Vagina (tissue), 2 donors: ENCODE data around the gene OR10J1.

Source experiments
- POLR2A ChIP-seq, 2 donors: fragments of 450-650 bp; IDR thresholded peaks; one replicate each; pipeline ENCODE4 v1.6.1; 2017; ENCODE audit warnings: antibody characterized with exemption in 2 of 2, mild to moderate bottlenecking in 2 of 2, moderate library complexity in 2 of 2
- POLR2AphosphoS5 ChIP-seq, 2 donors: sonication (generic); formaldehyde crosslinking; IDR thresholded peaks; one replicate each; pipeline ENCODE4 v1.9.0; 2017; ENCODE audit warnings: antibody characterized with exemption in 2 of 2, mild to moderate bottlenecking in 2 of 2, low read depth in 1 of 2; ENCODE audit not compliant: insufficient read depth in 1 of 2
- TF ChIP-seq, protein P1 (sequence below), 3 experiments: fragments of 450-650 bp in 2 of 3; fragments of 200-600 bp in 1 of 3; sonication (generic) in 1 of 3; IDR thresholded peaks; one replicate each; pipeline ENCODE4 v1.5.1; 2017 to 2019; ENCODE audit warnings: antibody characterized with exemption in 3 of 3, mild to moderate bottlenecking in 2 of 3, moderate library complexity in 2 of 3

DNA sequence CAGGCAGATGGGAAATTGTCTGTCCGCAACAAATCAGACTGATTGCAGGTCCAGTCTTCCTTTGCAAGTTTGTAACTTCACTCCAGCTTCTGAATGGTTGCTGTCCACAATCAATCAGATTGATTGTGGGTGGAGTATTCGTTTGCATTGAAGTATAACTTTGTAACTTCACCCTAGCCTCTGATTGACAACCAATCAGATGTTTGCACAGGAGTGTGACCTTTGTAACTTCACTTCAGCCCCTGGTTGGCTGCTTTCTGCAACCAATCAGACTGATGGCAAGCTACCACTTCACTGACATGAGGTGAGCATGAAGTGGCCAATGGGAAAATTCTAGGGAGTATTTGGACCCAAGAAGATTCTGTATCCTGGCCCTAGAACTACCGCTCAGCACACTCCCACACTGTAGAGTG, 25.7 kb downstream of the OR10J1 start:
- TF ChIP-seq, protein P1, sequence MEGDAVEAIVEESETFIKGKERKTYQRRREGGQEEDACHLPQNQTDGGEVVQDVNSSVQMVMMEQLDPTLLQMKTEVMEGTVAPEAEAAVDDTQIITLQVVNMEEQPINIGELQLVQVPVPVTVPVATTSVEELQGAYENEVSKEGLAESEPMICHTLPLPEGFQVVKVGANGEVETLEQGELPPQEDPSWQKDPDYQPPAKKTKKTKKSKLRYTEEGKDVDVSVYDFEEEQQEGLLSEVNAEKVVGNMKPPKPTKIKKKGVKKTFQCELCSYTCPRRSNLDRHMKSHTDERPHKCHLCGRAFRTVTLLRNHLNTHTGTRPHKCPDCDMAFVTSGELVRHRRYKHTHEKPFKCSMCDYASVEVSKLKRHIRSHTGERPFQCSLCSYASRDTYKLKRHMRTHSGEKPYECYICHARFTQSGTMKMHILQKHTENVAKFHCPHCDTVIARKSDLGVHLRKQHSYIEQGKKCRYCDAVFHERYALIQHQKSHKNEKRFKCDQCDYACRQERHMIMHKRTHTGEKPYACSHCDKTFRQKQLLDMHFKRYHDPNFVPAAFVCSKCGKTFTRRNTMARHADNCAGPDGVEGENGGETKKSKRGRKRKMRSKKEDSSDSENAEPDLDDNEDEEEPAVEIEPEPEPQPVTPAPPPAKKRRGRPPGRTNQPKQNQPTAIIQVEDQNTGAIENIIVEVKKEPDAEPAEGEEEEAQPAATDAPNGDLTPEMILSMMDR (IDR thresholded peaks at IDR 0.05) = no peak
- TF ChIP-seq POLR2AphosphoS5 (IDR thresholded peaks at IDR 0.05; ENCODE audit: insufficient read depth in 1 of 2, low read depth in 1 of 2) (no peak), POLR2A (IDR thresholded peaks at IDR 0.05) (no peak)
